ENCODE data around the gene GRID1.

DNA sequence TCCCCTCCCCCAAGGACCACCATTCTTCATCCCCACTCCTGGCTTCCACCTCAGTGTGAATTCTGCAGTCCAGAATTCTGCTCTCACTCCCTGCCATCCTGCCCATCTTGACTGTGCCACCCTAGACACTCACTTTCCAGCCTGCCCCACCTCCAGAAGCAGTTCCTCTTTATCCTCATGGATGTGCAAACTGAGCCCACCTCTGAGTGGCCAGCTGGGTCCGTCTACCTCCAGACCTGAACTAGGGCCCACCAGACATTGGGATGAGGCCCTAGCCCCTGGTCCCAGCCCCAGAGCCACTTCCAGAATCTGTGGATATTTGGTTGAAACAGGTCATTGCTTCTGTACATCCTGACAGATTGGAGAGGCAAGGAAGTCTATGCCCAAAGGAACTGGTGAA, 58.5 kb downstream of the GRID1 start:
- TF ChIP-seq POLR2A (IDR thresholded peaks at IDR 0.05): no peak
- TF ChIP-seq, protein P1, sequence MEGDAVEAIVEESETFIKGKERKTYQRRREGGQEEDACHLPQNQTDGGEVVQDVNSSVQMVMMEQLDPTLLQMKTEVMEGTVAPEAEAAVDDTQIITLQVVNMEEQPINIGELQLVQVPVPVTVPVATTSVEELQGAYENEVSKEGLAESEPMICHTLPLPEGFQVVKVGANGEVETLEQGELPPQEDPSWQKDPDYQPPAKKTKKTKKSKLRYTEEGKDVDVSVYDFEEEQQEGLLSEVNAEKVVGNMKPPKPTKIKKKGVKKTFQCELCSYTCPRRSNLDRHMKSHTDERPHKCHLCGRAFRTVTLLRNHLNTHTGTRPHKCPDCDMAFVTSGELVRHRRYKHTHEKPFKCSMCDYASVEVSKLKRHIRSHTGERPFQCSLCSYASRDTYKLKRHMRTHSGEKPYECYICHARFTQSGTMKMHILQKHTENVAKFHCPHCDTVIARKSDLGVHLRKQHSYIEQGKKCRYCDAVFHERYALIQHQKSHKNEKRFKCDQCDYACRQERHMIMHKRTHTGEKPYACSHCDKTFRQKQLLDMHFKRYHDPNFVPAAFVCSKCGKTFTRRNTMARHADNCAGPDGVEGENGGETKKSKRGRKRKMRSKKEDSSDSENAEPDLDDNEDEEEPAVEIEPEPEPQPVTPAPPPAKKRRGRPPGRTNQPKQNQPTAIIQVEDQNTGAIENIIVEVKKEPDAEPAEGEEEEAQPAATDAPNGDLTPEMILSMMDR (IDR thresholded peaks at IDR 0.05): no peak

All from thyroid gland (tissue), 4 donors.